Bronchial epithelial cell (primary cell): ENCODE results near the gene PRKG1. TPM values are rescaled to one million over a fixed set of nuclear protein-coding genes. Genes with fewer than 3 reads are reported as not detected.

Experiments
- DNase-seq: peaks from one replicate; pipeline ENCODE4 v3.0.0-alpha.2; 2010; ENCODE audit warnings: low read depth
- FAIRE-seq: peaks from 2 replicates; lab custom pipeline; 2011; peaks lifted over from hg19 to GRCh38; lab: Jason Lieb, UNC
- H3K27me3 ChIP-seq: 2 replicates; pipeline ENCODE4 v1.5.1; 2011; ENCODE audit warnings: low read length; ENCODE audit not compliant: control insufficient read depth, insufficient read depth
- H3K36me3 ChIP-seq: 2 replicates; pipeline ENCODE4 v1.5.1; 2011; ENCODE audit warnings: low read length; ENCODE audit not compliant: control insufficient read depth, insufficient read depth
- H3K4me3 ChIP-seq: 2 replicates; pipeline ENCODE4 v1.5.1; 2011; ENCODE audit warnings: mild to moderate bottlenecking, low read depth, low read length, control low read depth
- total RNA-seq: library from RNA; depleted of rRNA; stranded (reverse); fragments of >200 nt; gene quantifications from 2 replicates; pipeline ENCODE4 v1.2.1, GENCODE V29; 2014
- TF ChIP-seq, protein P1 (sequence below): IDR thresholded peaks from 2 replicates; pipeline ENCODE4 v1.5.1; 2011; ENCODE audit warnings: mild to moderate bottlenecking, moderate library complexity, low read length, control low read depth, inconsistent platforms; ENCODE audit not compliant: insufficient read depth, severe bottlenecking

The PRKG1 gene
- total RNA-seq, 1 donor from 2014 or later: 0.26 TPM

DNA sequence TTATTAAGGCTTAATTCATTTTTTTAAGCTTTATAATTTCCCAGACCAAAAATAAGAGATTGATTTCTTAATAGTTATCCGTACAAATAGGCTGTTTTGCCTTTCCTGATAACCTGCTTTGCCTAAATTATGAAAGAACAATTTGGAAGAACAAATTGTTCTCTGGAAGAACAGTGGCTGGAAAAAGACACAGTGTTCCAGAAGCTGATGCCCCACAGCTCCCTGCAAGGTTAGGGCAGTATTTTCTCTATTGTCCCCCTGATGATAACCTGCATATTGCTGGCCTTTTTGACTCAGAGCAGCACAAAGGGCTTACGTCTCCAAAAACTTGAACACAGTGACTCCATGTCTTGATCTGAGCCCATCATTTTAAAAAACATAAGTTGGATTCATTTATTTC, 473.7 kb downstream of the PRKG1 start:
- DNase-seq (no peak), FAIRE-seq (no peak)
- TF ChIP-seq, protein P1, sequence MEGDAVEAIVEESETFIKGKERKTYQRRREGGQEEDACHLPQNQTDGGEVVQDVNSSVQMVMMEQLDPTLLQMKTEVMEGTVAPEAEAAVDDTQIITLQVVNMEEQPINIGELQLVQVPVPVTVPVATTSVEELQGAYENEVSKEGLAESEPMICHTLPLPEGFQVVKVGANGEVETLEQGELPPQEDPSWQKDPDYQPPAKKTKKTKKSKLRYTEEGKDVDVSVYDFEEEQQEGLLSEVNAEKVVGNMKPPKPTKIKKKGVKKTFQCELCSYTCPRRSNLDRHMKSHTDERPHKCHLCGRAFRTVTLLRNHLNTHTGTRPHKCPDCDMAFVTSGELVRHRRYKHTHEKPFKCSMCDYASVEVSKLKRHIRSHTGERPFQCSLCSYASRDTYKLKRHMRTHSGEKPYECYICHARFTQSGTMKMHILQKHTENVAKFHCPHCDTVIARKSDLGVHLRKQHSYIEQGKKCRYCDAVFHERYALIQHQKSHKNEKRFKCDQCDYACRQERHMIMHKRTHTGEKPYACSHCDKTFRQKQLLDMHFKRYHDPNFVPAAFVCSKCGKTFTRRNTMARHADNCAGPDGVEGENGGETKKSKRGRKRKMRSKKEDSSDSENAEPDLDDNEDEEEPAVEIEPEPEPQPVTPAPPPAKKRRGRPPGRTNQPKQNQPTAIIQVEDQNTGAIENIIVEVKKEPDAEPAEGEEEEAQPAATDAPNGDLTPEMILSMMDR: no peak
- Histone ChIP-seq H3K36me3 (no peaks in the 10 kb centered on the region), H3K4me3 (no peak overlapping the region), H3K27me3 (no peaks in the 10 kb centered on the region)

DNA sequence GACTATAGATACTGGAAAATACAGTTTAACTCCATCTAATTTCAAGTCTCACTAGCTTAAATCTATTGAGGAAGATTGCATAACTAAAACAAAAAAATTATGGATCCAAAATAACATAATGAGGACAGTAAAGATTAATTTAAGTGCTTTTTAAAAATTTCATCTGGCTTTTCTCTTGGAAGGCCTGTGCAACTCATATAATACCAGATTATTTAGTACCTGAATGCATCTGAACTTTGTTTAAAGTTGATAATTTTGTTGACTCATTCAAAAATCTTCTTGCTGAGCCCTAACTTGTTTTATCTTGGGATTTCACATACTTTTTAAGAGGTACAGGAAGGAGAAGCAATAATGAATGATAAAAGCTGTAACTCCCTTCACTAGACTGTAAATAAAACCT, 478.6 kb downstream of the PRKG1 start:
- FAIRE-seq: no peak
- Histone ChIP-seq H3K4me3 (no peak overlapping the region), H3K36me3 (no peaks in the 10 kb centered on the region), H3K27me3 (no peaks in the 10 kb centered on the region)
- no peak for DNase-seq
- TF ChIP-seq, protein P1: no peak

DNA sequence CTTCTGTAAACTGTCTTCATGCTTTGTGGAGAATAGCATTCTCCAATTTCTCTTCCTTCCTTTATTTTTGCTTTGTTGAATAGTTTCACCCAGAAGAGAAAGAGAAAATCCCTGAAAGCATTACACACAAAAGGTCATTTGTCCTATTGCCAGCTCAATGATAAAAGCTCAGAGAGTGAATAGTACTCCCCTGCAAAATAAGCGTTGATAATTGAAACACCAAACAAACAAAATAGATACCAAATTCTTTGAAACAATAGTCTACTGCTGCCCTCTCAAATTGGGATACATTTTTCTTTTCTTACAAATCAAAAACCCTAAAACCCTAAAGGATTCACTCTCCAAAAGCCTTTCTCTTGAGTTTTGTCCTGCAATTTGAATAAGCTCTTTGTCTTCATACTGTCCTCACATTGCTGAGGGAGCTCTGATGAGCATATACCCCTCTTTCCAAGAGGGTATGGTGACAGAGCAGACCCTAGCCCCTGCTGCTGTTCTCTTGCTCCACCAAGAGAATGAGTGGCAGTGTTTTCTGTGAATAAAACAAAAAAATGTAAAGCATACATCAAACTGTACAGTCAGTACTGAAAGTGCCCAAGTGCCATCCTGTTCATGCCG, 490.7 kb downstream of the PRKG1 start:
- no peaks in the 10 kb centered on the region for H3K36me3 ChIP-seq
- H3K27me3 ChIP-seq: no peaks in the 10 kb centered on the region
- DNase-seq (no peak), FAIRE-seq (no peak)
- TF ChIP-seq, protein P1: no peak
- no peak overlapping the region for H3K4me3 ChIP-seq

DNA sequence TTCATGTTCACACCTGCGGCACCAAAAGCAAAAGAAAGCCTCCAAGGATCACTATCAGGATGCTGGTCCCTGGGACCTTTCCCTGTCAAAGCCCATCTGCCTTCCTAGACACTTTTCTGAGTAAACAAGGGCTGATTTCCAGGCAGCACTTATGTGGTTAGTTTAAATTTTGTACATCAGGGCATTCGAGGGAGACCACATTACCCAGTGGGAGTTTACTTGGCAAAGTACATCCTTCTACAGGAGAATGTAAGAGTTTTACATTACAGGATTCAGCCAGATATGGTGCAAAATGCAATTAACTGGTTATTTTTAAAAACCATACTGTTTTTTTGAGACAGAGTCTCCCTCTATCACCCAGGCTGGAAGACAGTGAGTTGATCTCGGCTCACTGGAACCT, 493.0 kb downstream of the PRKG1 start:
- TF ChIP-seq, protein P1: no peak
- Histone ChIP-seq H3K27me3 (no peaks in the 10 kb centered on the region), H3K36me3 (no peaks in the 10 kb centered on the region), H3K4me3 (no peak overlapping the region)
- FAIRE-seq (no peak), DNase-seq (no peak)

DNA sequence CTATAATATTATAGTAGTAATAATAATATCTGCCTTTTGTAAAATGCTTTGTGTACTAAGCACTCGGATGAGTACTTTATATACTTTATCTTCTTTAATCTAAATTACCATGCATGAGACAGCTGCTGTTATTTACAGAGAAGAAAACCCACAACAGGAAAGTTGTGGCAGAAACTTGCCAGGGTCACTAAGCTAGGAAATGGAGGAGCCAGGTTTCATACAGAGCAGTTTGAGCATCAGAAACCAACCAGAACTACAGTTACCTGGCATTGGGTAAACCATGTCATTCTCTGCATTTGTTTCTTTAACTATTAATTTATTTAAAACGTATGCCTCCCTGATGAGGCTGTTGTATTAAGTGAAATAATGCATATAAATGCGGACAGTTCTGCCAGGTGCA, 495.2 kb downstream of the PRKG1 start:
- DNase-seq: no peak
- Histone ChIP-seq H3K4me3 (no peak overlapping the region), H3K27me3 (no peaks in the 10 kb centered on the region), H3K36me3 (no peaks in the 10 kb centered on the region)
- FAIRE-seq: no peak
- TF ChIP-seq, protein P1: no peak
